Spleen (tissue), 7 donors: Measurements from ENCODE around the gene ACCS.

Source experiments
- POLR2AphosphoS5 ChIP-seq, 3 donors: sonication (generic); formaldehyde crosslinking; IDR thresholded peaks; one replicate each; pipeline ENCODE4 v1.5.1; 2017; ENCODE audit warnings: antibody characterized with exemption in 3 of 3
- TF ChIP-seq, protein P1 (sequence below), 11 experiments: fragments of 200-600 bp in 7 of 11; fragments of 450-650 bp in 4 of 11; sonication (generic) in 4 of 11; IDR thresholded peaks in 8 of 11; conservative IDR thresholded peaks in 3 of 11; 1 replicate in 7 of 11; 2 replicates in 4 of 11; pipeline versions ENCODE4 v1.4.0 to v1.8.0; 2016 to 2021; ENCODE audit warnings: antibody characterized with exemption in 11 of 11, inconsistent platforms in 4 of 11, mild to moderate bottlenecking in 1 of 11
- donor health status: DM: no; HTN: no; CAD: no; lungs with moderate emphysema.
- donor health status: DM: no; HTN: no; CAD: no.
- donor health status: DM: no; HTN: no; CAD: no.

DNA sequence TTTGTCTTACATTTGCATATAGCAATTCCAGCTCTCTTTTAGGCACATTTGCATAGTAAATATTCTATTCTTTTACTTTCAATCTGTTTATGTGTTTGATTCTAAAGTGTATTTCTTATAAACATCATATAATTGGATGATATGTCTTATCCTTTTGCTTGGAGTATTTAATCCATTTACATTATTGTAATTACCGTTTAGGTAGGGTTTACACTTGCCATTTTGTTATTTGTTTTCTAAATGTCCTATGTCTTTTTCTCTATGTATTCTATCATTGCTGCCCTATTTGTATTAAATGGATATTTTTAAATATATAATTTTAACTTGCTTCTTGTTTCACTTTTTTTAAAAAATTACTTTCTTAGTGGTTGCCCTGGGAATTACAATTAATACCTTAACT, 41.1 kb upstream of the ACCS start:
- TF ChIP-seq POLR2AphosphoS5 (IDR thresholded peaks at IDR 0.05): no peak
- TF ChIP-seq, protein P1, sequence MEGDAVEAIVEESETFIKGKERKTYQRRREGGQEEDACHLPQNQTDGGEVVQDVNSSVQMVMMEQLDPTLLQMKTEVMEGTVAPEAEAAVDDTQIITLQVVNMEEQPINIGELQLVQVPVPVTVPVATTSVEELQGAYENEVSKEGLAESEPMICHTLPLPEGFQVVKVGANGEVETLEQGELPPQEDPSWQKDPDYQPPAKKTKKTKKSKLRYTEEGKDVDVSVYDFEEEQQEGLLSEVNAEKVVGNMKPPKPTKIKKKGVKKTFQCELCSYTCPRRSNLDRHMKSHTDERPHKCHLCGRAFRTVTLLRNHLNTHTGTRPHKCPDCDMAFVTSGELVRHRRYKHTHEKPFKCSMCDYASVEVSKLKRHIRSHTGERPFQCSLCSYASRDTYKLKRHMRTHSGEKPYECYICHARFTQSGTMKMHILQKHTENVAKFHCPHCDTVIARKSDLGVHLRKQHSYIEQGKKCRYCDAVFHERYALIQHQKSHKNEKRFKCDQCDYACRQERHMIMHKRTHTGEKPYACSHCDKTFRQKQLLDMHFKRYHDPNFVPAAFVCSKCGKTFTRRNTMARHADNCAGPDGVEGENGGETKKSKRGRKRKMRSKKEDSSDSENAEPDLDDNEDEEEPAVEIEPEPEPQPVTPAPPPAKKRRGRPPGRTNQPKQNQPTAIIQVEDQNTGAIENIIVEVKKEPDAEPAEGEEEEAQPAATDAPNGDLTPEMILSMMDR (IDR thresholded peaks at IDR 0.05 in 8 of 11, conservative IDR thresholded peaks at IDR 0.05 in 3 of 11): no peak
